Uterus (tissue), 4 donors: ENCODE data around the gene PTPRN2. TPM values are rescaled to one million over a fixed set of nuclear protein-coding genes. Genes with fewer than 3 reads are reported as not detected.

Source experiments
- DNase-seq, 2 donors: peaks; one replicate each; pipeline ENCODE4 v3.0.0-alpha.2; 2019 to 2020
- H3K27ac ChIP-seq, 2 donors: fragments of 200-600 bp; sonication (generic); 1 replicate in 1 of 2; 2 replicates in 1 of 2; pipeline ENCODE4 v1.5.1; 2016 to 2018
- H3K27me3 ChIP-seq, 2 donors: fragments of 200-600 bp; sonication (generic); one replicate each; pipeline ENCODE4 v1.5.1; 2018 to 2019; ENCODE audit warnings: control low read depth in 1 of 2
- H3K36me3 ChIP-seq, 2 donors: fragments of 200-600 bp; sonication (generic); one replicate each; pipeline ENCODE4 v1.5.1; 2019; ENCODE audit warnings: control low read depth in 1 of 2
- H3K4me1 ChIP-seq, 2 donors: fragments of 200-600 bp; sonication (generic); one replicate each; pipeline ENCODE4 v1.5.1; 2018 to 2019; ENCODE audit warnings: control low read depth in 1 of 2
- H3K4me3 ChIP-seq, 2 donors: fragments of 200-600 bp; sonication (generic); 1 replicate in 1 of 2; 2 replicates in 1 of 2; pipeline ENCODE4 v1.5.1; 2018 to 2019; ENCODE audit warnings: mild to moderate bottlenecking in 1 of 2
- H3K9me3 ChIP-seq, 2 donors: fragments of 200-600 bp; sonication (generic); one replicate each; pipeline ENCODE4 v1.5.1; 2019; ENCODE audit warnings: control low read depth in 1 of 2
- POLR2A ChIP-seq, 2 donors: fragments of 450-650 bp; IDR thresholded peaks; one replicate each; pipeline ENCODE4 v1.6.1; 2016; ENCODE audit warnings: antibody characterized with exemption in 2 of 2, mild to moderate bottlenecking in 1 of 2, moderate library complexity in 1 of 2
- intact Hi-C: fragments of 100-400 bp; cut with DNase I; formaldehyde crosslinking; loops from one replicate; pipeline ENCODE4 v1.15.1; 2023; ENCODE audit warnings: low total_unique reads
- total RNA-seq, 4 donors: library from RNA; depleted of rRNA in 3 of 4; stranded (reverse); fragments of >200 nt in 3 of 4; gene quantifications; one replicate each; pipeline versions ENCODE4 v1.1.0 to v1.2.4, GENCODE V29; 2014 to 2023
- TF ChIP-seq, protein P1 (sequence below), 4 experiments: fragments of 200-600 bp in 2 of 4; fragments of 450-650 bp in 2 of 4; sonication (generic) in 2 of 4; IDR thresholded peaks; one replicate each; pipeline ENCODE4 v1.5.1; 2016 to 2019; ENCODE audit warnings: antibody characterized with exemption in 4 of 4, mild to moderate bottlenecking in 2 of 4, moderate library complexity in 1 of 4
- donor health status: DM: yes; HTN: yes; CAD: no.

The PTPRN2 gene
- total RNA-seq, 4 donors from 2014 or later: 1.2 to 5.2 (median 2.3) TPM

GRCh38 chr7:158074896-158075632, 512.6 kb downstream of the PTPRN2 start:
- no peak for DNase-seq
- no peaks in the 10 kb centered on the region for H3K27me3 ChIP-seq
- no peak for TF ChIP-seq POLR2A (IDR thresholded peaks at IDR 0.05)
- TF ChIP-seq, protein P1, sequence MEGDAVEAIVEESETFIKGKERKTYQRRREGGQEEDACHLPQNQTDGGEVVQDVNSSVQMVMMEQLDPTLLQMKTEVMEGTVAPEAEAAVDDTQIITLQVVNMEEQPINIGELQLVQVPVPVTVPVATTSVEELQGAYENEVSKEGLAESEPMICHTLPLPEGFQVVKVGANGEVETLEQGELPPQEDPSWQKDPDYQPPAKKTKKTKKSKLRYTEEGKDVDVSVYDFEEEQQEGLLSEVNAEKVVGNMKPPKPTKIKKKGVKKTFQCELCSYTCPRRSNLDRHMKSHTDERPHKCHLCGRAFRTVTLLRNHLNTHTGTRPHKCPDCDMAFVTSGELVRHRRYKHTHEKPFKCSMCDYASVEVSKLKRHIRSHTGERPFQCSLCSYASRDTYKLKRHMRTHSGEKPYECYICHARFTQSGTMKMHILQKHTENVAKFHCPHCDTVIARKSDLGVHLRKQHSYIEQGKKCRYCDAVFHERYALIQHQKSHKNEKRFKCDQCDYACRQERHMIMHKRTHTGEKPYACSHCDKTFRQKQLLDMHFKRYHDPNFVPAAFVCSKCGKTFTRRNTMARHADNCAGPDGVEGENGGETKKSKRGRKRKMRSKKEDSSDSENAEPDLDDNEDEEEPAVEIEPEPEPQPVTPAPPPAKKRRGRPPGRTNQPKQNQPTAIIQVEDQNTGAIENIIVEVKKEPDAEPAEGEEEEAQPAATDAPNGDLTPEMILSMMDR (IDR thresholded peaks at IDR 0.05): no peak
- intact Hi-C loops: no loop called here
- no peak overlapping the region for H3K27ac ChIP-seq
- no peaks in the 10 kb centered on the region for H3K4me1 ChIP-seq
- H3K9me3 ChIP-seq: no peaks in the 10 kb centered on the region
- no peak overlapping the region for H3K4me3 ChIP-seq
- no peaks in the 10 kb centered on the region for H3K36me3 ChIP-seq

DNA sequence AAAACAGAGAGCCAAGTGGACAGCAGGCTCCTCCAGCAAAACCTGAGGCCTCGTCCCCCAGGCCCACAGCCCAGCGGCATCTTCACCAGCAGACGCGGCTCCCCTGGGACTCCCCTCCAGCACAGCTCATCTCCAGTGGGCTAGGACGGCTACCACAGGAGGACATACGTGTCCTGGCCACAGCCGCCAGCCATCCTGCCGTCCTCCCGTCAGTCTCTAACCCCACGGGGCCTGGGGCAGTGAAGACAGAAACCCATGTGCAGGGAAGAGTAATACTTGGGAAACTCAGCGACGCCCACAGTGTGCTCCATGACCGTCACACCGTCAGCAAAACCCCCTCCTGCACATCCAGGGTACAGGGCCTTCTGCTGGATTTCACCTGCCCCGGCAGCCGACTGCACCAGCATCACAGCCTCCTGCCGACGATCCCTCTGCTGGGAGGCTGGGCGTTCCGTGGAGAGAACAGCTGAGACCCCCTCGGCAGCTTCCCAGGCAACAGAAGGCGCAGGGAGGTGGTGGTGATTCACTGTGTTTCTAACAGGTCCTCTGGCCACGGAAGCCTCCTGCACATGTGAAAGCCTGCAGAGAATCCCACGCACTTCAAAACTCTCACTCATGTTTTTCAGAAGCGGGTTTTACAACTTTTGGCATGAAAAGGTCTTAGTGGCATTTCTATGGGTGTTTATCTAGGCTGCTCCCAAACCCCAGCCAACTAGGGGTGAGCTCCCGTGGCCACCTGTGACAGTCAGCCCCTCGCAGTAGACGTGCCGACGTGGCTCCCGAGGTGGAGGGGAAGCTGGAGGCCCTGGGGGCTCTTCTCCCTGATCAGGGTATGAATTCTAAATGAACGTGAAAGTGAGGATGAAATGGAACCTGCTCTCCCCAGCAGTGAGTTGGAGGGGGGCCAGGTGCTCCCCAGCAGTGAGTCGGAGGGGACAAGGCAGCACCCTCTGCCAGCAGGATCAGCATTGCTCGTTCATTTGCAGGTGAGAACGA, 513.5 kb downstream of the PTPRN2 start:
- Histone ChIP-seq H3K4me3 (no peak overlapping the region), H3K9me3 (no peaks in the 10 kb centered on the region), H3K27me3 (no peaks in the 10 kb centered on the region), H3K27ac (no peak overlapping the region), H3K36me3 (no peaks in the 10 kb centered on the region), H3K4me1 (no peaks in the 10 kb centered on the region)
- no peak for TF ChIP-seq POLR2A (IDR thresholded peaks at IDR 0.05)
- TF ChIP-seq, protein P1 (IDR thresholded peaks at IDR 0.05): no peak
- intact Hi-C loops: no loop called here
- no peak for DNase-seq

DNA sequence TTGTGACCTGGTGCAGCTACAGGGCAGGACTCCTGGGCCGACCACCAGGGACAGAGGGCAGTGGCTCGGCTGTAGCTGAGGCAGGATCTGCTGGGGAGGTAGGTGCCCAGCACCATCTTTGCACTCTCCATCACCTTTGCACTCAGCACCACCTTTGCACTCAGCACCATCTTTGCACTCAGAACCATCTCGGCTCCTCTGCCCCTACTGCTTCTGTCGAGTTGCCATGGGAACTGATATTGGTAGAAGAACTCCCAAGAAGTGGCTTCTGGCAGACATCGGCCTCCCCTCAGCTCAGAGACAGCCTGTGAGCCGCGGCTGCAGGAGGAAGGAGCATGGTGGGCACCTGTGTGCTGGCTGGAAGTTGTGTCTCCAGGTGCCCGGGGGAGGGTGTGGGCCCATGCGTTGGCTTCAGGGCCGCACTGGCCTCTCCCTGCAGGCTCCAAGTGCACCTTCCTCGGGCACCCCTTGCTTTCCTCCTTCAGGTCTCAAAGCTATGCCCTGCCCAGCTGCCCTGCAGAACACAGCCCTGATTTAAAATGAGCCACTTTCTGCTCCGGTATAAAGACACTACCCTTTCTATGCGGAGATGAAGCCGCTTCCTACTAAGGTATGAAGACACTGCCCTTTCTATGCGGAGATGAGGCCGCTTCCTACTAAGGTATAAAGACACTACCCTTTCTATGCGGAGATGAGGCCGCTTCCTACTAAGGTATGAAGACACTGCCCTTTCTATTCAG, 514.5 kb downstream of the PTPRN2 start:
- H3K4me1 ChIP-seq: no peaks in the 10 kb centered on the region
- no peaks in the 10 kb centered on the region for H3K9me3 ChIP-seq
- TF ChIP-seq, protein P1 (IDR thresholded peaks at IDR 0.05): no peak
- no peak for TF ChIP-seq POLR2A (IDR thresholded peaks at IDR 0.05)
- H3K27me3 ChIP-seq: no peaks in the 10 kb centered on the region
- DNase-seq: no peak
- H3K36me3 ChIP-seq: no peaks in the 10 kb centered on the region
- no peak overlapping the region for H3K27ac ChIP-seq
- no peak overlapping the region for H3K4me3 ChIP-seq
- intact Hi-C loops: no loop called here

GRCh38 chr7:158070222-158070920, 517.3 kb downstream of the PTPRN2 start:
- H3K4me1 ChIP-seq: no peaks in the 10 kb centered on the region
- H3K4me3 ChIP-seq: no peak overlapping the region
- TF ChIP-seq POLR2A (IDR thresholded peaks at IDR 0.05): no peak
- TF ChIP-seq, protein P1 (IDR thresholded peaks at IDR 0.05): no peak
- intact Hi-C loops: no loop called here
- H3K27me3 ChIP-seq: no peaks in the 10 kb centered on the region
- H3K36me3 ChIP-seq: no peaks in the 10 kb centered on the region
- no peak for DNase-seq
- H3K27ac ChIP-seq: no peak overlapping the region
- no peaks in the 10 kb centered on the region for H3K9me3 ChIP-seq
